Heart left ventricle (tissue), 13 donors: ENCODE data around the gene PRIMPOL.

Experiments used
- CTCF ChIP-seq, 12 donors: fragments of 200-600 bp; sonication (generic) in 4 of 12; IDR thresholded peaks; one replicate each; pipeline versions ENCODE4 v1.5.0 to v1.8.0; 2018 to 2022; ENCODE audit warnings: antibody characterized with exemption in 12 of 12, mild to moderate bottlenecking in 5 of 12
- POLR2A ChIP-seq, 2 donors: fragments of 450-650 bp; IDR thresholded peaks; one replicate each; pipeline ENCODE4 v1.6.1; 2017; ENCODE audit warnings: antibody characterized with exemption in 2 of 2, mild to moderate bottlenecking in 2 of 2, moderate library complexity in 2 of 2
- donor health status: ischemic (EF 13 %, LVEDD 7.1; RV severe dilation, severe dysfunction).
- donor health status: DM: no; HTN: yes; CAD: no.
- donor health status: DM: no; HTN: no; CAD: no.
- donor health status: ischemic (EF 25% LVEDD 6.9; RV normal size, moderate dysfunction).
- donor health status: ischemic (EF 25% LVEDD 5.7; RV mildly dilated, moderate dysfunction).
- donor health status: ischemic (EF 35%, LVEDD 5.7; RV mildly dilated, moderate dysfunction).
- donor health status: nonischemic (EF 11% LVEDD 7.7; RV severe dilation, severe dysfunction).
- donor health status: DM: yes; HTN: yes; CAD: no.
- donor health status: PGD.
- donor health status: ischemic (EF 29% LVEDD 5.4; RV normal size, mild dysfunction).
- donor health status: nonischemic (EF 23%, LVEDD 6.1; RV moderate dilation, normal function).

GRCh38 chr4:184743650-184744049 lies 94.1 kb downstream of the PRIMPOL start:
- TF ChIP-seq CTCF (IDR thresholded peaks at IDR 0.05) = no peak
- TF ChIP-seq POLR2A (IDR thresholded peaks at IDR 0.05) = no peak
